Psoas muscle (tissue), 8 donors: ENCODE data around the gene MICU1. TPM values are rescaled to one million over a fixed set of nuclear protein-coding genes. Genes with fewer than 3 reads are reported as not detected.

Experiments used
- ATAC-seq, 4 donors: fragments of 200-7000 bp; cut with Tn5 transposase; one replicate each; pipeline ENCODE4 v1.9.1; 2020; ENCODE audit warnings: moderate library complexity in 3 of 4, mild to moderate bottlenecking in 2 of 4
- DNase-seq, 2 donors: peaks; one replicate each; pipeline ENCODE4 v3.0.0-alpha.2; 2020
- H3K27ac ChIP-seq: fragments of 200-600 bp; one replicate; pipeline ENCODE4 v1.8.0; 2022
- H3K27me3 ChIP-seq, 3 donors: fragments of 200-600 bp in 1 of 3; one replicate each; pipeline versions ENCODE4 v1.6.1 to v1.8.0; 2013 to 2022; ENCODE audit warnings: low read length in 2 of 3, mild to moderate bottlenecking in 2 of 3, moderate library complexity in 1 of 3; ENCODE audit not compliant: insufficient read depth in 3 of 3
- H3K36me3 ChIP-seq, 2 donors: fragments of 200-600 bp in 1 of 2; one replicate each; pipeline versions ENCODE4 v1.6.1 to v1.8.0; 2013 to 2022; ENCODE audit warnings: low read depth in 1 of 2, mild to moderate bottlenecking in 1 of 2, moderate library complexity in 1 of 2; ENCODE audit not compliant: insufficient read depth in 1 of 2
- H3K4me1 ChIP-seq: fragments of 200-600 bp; one replicate; pipeline ENCODE4 v1.8.0; 2022
- H3K4me3 ChIP-seq: fragments of 200-600 bp; one replicate; pipeline ENCODE4 v1.8.0; 2022; ENCODE audit warnings: mild to moderate bottlenecking
- H3K9me3 ChIP-seq: fragments of 200-600 bp; one replicate; pipeline ENCODE4 v1.8.0; 2022
- WGBS, 3 donors: extraction: QIAGEN DNeasy Blood & Tissue Kit; methylation state at CpG; one replicate each; pipeline versions ENCODE4 v1.1.6 to v1.1.7; 2013; 5-methylcytosine and 5-hydroxymethylcytosine counted together
- intact Hi-C, 2 donors: fragments of 100-400 bp; cut with DNase I; formaldehyde crosslinking; loops; one replicate each; pipeline versions ENCODE4 v1.11.0 to v1.14.2; 2022
- polyA plus RNA-seq, 3 donors: library from polyadenylated mRNA; stranded (reverse); fragments of 200-250 nt; gene quantifications; one replicate each; pipeline ENCODE4 v1.2.3, GENCODE V29; 2013
- total RNA-seq, 4 donors: library from RNA; stranded (reverse); fragmentation: NEBNext Ultra II Directional in 2 of 4; extraction: Animal tissue kit (Norgen Biotek cat#: 25700) in 2 of 4; gene quantifications; one replicate each; pipeline versions ENCODE4 v1.2.1 to v1.2.4, GENCODE V29; 2021 to 2023
- TF ChIP-seq, protein P1 (sequence below): fragments of 200-600 bp; IDR thresholded peaks from one replicate; pipeline ENCODE4 v1.8.0; 2022; ENCODE audit warnings: antibody characterized with exemption
- donor health status: healthy with polysubstance abuse.
- donor health status: DM: no; HTN: no; CAD: no; lungs with moderate emphysema.
- donor health status: Bipolar disorder and iron deficiency.
- donor health status: healthy.
- donor health status: DM: yes; HTN: yes; CAD: no.
- donor health status: DM: no; HTN: no; CAD: no.
- donor health status: DM: no; HTN: no; CAD: no.
- donor health status: DM: yes; HTN: yes; CAD: no.

Gene MICU1
- total and polyA plus RNA-seq, 7 donors = 31.0 to 57.8 (median 37.3) TPM

DNA sequence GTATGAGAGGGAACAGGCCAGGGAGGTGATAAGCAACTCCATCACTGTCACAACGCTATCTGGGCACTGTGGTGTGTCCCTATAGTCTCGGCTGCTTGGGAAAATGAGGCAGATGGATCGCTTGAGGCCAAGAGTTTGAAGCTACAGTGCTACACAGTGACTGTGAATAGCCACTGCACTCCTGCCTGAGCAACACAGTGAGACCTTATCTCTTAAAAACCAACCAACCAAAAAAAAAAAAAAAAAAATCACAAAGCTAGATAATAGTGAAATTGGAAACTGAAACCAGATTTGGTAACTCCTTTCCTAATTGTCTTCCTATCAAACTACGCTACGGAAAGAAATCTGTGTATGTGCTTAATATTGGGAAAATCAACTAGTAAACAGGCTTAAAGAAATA, 14.1 kb downstream of the MICU1 start:
- TF ChIP-seq, protein P1, sequence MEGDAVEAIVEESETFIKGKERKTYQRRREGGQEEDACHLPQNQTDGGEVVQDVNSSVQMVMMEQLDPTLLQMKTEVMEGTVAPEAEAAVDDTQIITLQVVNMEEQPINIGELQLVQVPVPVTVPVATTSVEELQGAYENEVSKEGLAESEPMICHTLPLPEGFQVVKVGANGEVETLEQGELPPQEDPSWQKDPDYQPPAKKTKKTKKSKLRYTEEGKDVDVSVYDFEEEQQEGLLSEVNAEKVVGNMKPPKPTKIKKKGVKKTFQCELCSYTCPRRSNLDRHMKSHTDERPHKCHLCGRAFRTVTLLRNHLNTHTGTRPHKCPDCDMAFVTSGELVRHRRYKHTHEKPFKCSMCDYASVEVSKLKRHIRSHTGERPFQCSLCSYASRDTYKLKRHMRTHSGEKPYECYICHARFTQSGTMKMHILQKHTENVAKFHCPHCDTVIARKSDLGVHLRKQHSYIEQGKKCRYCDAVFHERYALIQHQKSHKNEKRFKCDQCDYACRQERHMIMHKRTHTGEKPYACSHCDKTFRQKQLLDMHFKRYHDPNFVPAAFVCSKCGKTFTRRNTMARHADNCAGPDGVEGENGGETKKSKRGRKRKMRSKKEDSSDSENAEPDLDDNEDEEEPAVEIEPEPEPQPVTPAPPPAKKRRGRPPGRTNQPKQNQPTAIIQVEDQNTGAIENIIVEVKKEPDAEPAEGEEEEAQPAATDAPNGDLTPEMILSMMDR = no peak
- H3K27ac ChIP-seq = peak overlapping the region; percentile 65
- 72 to 83% (median 76%) methylated on average over 5 of the region's 5 CpGs for WGBS, 3 donors

DNA sequence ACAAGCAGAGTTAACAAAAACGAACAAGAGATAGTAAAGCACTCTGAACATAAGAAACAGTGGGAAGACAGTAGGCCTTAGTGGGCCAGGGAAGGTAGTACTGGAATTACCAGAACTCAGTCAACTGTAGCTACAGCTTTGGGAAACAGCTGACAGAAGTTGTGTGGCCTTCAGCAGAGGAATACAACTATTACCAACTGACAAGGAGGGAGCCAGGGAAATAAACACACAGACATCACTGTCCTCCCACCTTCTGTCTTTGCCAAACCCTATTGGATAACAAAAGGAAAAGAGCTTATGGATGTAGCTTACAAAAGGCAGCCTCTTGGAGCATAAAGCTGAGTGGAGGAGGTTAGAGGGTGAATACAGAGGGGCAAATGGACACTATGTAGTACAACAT, 15.4 kb downstream of the MICU1 start:
- TF ChIP-seq, protein P1 = no peak
- Histone ChIP-seq H3K4me1 (peaks cover 20% of the 10 kb centered on the region), H3K27me3 (no peaks in the 10 kb centered on the region), H3K27ac (no peak overlapping the region), H3K9me3 (no peaks in the 10 kb centered on the region), H3K36me3 (no peaks in the 10 kb centered on the region), H3K4me3 (no peak overlapping the region)
- ATAC-seq = no peak
- DNase-seq = no peak
- WGBS, 3 donors = 84 to 89% (median 89%) methylated on average over 1 of the region's 1 CpG
- intact Hi-C loops = no loop called here

More for the DNA sequence above, 14.1 kb downstream of the MICU1 start:
- intact Hi-C loops = no loop called here
- peak in 3 of 4 donors; percentile 40 to 67 (median 66) for ATAC-seq
- no peak for DNase-seq
- Histone ChIP-seq H3K9me3 (no peaks in the 10 kb centered on the region), H3K4me3 (peak overlapping the region; percentile 36), H3K27me3 (no peaks in the 10 kb centered on the region), H3K36me3 (no peaks in the 10 kb centered on the region), H3K4me1 (peaks cover 20% of the 10 kb centered on the region)

GRCh38 chr10:72605122-72605521, 20.8 kb downstream of the MICU1 start:
- H3K27me3 ChIP-seq = no peaks in the 10 kb centered on the region
- intact Hi-C loops = no loop called here
- peaks cover 15% of the 10 kb centered on the region for H3K4me1 ChIP-seq
- DNase-seq = no peak
- no peak overlapping the region for H3K4me3 ChIP-seq
- H3K9me3 ChIP-seq = no peaks in the 10 kb centered on the region
- WGBS, 3 donors = 62 to 74% (median 74%) methylated on average over 3 of the region's 3 CpGs
- TF ChIP-seq, protein P1 = no peak
- H3K27ac ChIP-seq = no peak overlapping the region
- no peaks in the 10 kb centered on the region for H3K36me3 ChIP-seq
- no peak for ATAC-seq

DNA sequence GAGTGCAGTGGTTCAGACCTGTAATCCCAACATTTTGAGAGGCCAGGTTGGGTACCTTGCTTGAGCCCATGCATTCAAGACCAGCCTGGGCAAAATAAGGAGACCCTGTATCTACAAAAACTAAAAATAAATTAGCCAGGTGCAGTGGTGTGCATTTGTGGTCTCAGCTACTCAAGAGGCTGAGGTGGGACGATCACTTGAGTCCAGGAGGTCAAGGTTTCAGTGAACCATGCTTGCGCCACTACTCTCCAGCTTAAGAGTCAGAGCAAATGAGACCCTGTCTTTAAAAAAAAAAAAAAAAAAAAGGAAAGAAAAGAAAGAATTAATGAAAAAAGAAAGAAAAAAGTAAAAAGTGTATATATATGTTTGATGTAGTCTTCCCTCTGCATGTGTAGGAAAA, 24.7 kb downstream of the MICU1 start:
- H3K36me3 ChIP-seq = no peaks in the 10 kb centered on the region
- 86 to 90% (median 89%) methylated on average over 2 of the region's 2 CpGs for WGBS, 3 donors
- H3K27ac ChIP-seq = no peak overlapping the region
- intact Hi-C loops = no loop called here
- no peak for ATAC-seq
- peaks cover 26% of the 10 kb centered on the region for H3K4me1 ChIP-seq
- no peaks in the 10 kb centered on the region for H3K27me3 ChIP-seq
- TF ChIP-seq, protein P1 = no peak
- no peak for DNase-seq
- no peaks in the 10 kb centered on the region for H3K9me3 ChIP-seq
- no peak overlapping the region for H3K4me3 ChIP-seq
